Vagina (tissue), 2 donors: ENCODE results near the gene PPP1R14C. TPM values are rescaled to one million over a fixed set of nuclear protein-coding genes. Genes with fewer than 3 reads are reported as not detected.

Source experiments
- DNase-seq, 2 donors: peaks; one replicate each; pipeline ENCODE4 v3.0.0-alpha.2; 2017; ENCODE audit errors: extremely low spot score in 2 of 2
- H3K27ac ChIP-seq: fragments of 200-600 bp; sonication (generic); one replicate; pipeline ENCODE4 v1.5.1; 2019
- H3K27me3 ChIP-seq: fragments of 200-600 bp; sonication (generic); one replicate; pipeline ENCODE4 v1.5.1; 2019
- H3K36me3 ChIP-seq, 2 donors: fragments of 200-600 bp; sonication (generic); one replicate each; pipeline ENCODE4 v1.5.1; 2017 to 2019
- H3K4me1 ChIP-seq: fragments of 200-600 bp; sonication (generic); one replicate; pipeline ENCODE4 v1.5.1; 2019
- H3K4me3 ChIP-seq, 2 donors: fragments of 200-600 bp; sonication (generic); 1 replicate in 1 of 2; 2 replicates in 1 of 2; pipeline ENCODE4 v1.5.1; 2016 to 2019
- H3K9me3 ChIP-seq: fragments of 200-600 bp; sonication (generic); one replicate; pipeline ENCODE4 v1.5.1; 2019
- POLR2A ChIP-seq, 2 donors: fragments of 450-650 bp; IDR thresholded peaks; one replicate each; pipeline ENCODE4 v1.6.1; 2017; ENCODE audit warnings: antibody characterized with exemption in 2 of 2, mild to moderate bottlenecking in 2 of 2, moderate library complexity in 2 of 2
- POLR2AphosphoS5 ChIP-seq, 2 donors: sonication (generic); formaldehyde crosslinking; IDR thresholded peaks; one replicate each; pipeline ENCODE4 v1.9.0; 2017; ENCODE audit warnings: antibody characterized with exemption in 2 of 2, mild to moderate bottlenecking in 2 of 2, low read depth in 1 of 2; ENCODE audit not compliant: insufficient read depth in 1 of 2
- intact Hi-C: fragments of 100-400 bp; cut with DNase I; formaldehyde crosslinking; loops from one replicate; pipeline ENCODE4 v1.15.1; 2023
- total RNA-seq: library from RNA; depleted of rRNA; stranded (reverse); fragments of >200 nt; gene quantifications from one replicate; pipeline ENCODE4 v1.2.3, GENCODE V29; 2016
- TF ChIP-seq, protein P1 (sequence below), 3 experiments: fragments of 450-650 bp in 2 of 3; fragments of 200-600 bp in 1 of 3; sonication (generic) in 1 of 3; IDR thresholded peaks; one replicate each; pipeline ENCODE4 v1.5.1; 2017 to 2019; ENCODE audit warnings: antibody characterized with exemption in 3 of 3, mild to moderate bottlenecking in 2 of 3, moderate library complexity in 2 of 3

Gene PPP1R14C
- total RNA-seq, 1 donor from 2014 or later: 23.8 TPM

DNA sequence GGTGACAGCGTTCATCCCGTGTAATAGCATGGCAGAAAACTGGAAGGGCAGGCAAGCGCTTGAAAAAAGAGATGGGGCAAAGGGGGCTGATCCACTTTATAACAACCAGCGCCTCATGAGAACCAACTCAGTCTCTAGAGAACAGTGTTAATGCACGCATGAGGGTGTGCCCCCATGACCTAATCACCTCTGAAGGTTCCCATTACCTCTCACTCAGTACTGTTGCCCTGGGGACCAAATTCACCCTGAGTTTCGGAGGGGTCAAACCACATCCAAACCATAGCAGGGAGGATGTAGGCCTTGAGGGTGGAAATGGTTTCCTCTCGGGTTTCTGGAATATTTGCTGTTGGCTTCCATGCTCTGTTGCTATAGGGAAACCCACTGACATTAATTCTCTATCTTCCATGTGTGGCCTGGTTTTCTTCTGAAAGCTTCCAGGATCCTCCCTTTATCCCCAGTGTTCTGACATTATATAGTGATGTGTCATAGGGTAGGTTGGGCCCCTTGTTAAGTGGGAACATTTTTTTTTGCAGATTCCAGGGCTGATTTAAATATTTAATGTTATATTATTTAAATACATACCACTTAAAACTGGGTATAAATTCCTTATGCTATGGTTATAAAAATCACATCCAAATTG, 65.2 kb downstream of the PPP1R14C start:
- H3K27me3 ChIP-seq: no peaks in the 10 kb centered on the region
- intact Hi-C loops: no loop called here
- no peak overlapping the region for H3K27ac ChIP-seq
- no peaks in the 10 kb centered on the region for H3K9me3 ChIP-seq
- TF ChIP-seq POLR2AphosphoS5 (IDR thresholded peaks at IDR 0.05; ENCODE audit: insufficient read depth in 1 of 2, low read depth in 1 of 2) (no peak), POLR2A (IDR thresholded peaks at IDR 0.05) (no peak)
- TF ChIP-seq, protein P1, sequence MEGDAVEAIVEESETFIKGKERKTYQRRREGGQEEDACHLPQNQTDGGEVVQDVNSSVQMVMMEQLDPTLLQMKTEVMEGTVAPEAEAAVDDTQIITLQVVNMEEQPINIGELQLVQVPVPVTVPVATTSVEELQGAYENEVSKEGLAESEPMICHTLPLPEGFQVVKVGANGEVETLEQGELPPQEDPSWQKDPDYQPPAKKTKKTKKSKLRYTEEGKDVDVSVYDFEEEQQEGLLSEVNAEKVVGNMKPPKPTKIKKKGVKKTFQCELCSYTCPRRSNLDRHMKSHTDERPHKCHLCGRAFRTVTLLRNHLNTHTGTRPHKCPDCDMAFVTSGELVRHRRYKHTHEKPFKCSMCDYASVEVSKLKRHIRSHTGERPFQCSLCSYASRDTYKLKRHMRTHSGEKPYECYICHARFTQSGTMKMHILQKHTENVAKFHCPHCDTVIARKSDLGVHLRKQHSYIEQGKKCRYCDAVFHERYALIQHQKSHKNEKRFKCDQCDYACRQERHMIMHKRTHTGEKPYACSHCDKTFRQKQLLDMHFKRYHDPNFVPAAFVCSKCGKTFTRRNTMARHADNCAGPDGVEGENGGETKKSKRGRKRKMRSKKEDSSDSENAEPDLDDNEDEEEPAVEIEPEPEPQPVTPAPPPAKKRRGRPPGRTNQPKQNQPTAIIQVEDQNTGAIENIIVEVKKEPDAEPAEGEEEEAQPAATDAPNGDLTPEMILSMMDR (IDR thresholded peaks at IDR 0.05): no peak
- H3K36me3 ChIP-seq: no peaks in the 10 kb centered on the region
- H3K4me1 ChIP-seq: no peaks in the 10 kb centered on the region
- DNase-seq: no peak
- H3K4me3 ChIP-seq: no peak overlapping the region

DNA sequence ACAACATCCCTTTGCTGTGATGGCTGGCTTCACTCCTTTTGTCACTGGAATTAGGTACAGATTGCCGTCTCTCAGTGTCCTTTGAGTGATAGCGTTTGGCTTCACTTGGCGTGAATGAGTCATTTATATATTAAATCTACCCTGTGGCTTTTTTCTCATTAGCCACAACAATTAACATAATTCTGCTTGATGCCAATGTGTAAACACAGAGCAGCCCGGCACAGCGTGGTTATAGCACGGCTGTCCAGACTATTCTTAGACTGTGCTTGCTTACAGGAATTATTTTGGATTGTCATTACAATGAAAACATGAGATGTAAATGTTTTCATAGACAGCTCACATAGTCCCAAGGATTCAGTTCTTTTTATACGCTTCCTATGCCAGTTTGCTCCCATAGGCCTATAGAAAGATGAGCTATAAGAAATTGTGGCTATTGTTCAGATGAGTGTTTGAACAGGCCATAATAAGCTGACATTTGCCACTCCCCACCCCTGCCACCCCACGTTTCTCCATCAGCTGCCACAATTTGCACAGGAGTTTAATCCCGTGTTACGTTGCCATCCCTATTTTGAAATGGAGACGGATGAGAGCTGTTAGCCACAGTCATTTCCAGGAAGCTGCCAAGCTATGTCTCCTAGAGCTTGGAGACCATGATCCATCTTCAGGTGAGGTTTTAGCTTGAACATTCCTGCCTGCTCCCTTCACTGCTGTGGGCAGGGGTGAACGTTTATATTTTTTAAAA, 65.9 kb downstream of the PPP1R14C start:
- no peaks in the 10 kb centered on the region for H3K36me3 ChIP-seq

DNA sequence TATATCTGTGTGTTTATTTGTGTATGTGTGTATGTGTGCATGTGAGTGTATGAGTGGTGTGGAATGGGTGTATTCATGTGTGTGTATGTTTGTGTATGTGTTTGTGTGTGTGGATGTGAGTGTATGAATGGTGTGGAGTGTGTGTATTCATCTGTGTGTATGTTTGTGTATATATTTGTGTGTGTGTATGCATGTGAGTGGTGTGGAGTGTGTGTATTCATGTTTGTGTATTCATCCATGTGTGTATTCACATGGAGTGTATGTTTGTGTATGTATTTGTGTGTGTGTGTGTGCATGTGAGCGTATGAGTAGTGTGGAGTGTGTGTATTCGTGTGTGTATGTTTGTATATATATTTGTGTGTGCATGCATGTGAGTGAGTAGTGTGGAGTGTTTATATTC, 66.6 kb downstream of the PPP1R14C start:
- DNase-seq: no peak
- no peak for TF ChIP-seq POLR2AphosphoS5 (IDR thresholded peaks at IDR 0.05; ENCODE audit: insufficient read depth in 1 of 2, low read depth in 1 of 2)
- TF ChIP-seq POLR2A (IDR thresholded peaks at IDR 0.05): no peak
- TF ChIP-seq, protein P1 (IDR thresholded peaks at IDR 0.05): no peak
- intact Hi-C loops: no loop called here

More for the DNA sequence above, 65.9 kb downstream of the PPP1R14C start:
- DNase-seq: no peak
- intact Hi-C loops: no loop called here
- TF ChIP-seq POLR2AphosphoS5 (IDR thresholded peaks at IDR 0.05; ENCODE audit: insufficient read depth in 1 of 2, low read depth in 1 of 2) (no peak), POLR2A (IDR thresholded peaks at IDR 0.05) (no peak)
- TF ChIP-seq, protein P1 (IDR thresholded peaks at IDR 0.05): no peak
- H3K4me1 ChIP-seq: no peaks in the 10 kb centered on the region
- H3K27me3 ChIP-seq: no peaks in the 10 kb centered on the region
- no peak overlapping the region for H3K4me3 ChIP-seq
- H3K27ac ChIP-seq: no peak overlapping the region
- no peaks in the 10 kb centered on the region for H3K9me3 ChIP-seq

DNA sequence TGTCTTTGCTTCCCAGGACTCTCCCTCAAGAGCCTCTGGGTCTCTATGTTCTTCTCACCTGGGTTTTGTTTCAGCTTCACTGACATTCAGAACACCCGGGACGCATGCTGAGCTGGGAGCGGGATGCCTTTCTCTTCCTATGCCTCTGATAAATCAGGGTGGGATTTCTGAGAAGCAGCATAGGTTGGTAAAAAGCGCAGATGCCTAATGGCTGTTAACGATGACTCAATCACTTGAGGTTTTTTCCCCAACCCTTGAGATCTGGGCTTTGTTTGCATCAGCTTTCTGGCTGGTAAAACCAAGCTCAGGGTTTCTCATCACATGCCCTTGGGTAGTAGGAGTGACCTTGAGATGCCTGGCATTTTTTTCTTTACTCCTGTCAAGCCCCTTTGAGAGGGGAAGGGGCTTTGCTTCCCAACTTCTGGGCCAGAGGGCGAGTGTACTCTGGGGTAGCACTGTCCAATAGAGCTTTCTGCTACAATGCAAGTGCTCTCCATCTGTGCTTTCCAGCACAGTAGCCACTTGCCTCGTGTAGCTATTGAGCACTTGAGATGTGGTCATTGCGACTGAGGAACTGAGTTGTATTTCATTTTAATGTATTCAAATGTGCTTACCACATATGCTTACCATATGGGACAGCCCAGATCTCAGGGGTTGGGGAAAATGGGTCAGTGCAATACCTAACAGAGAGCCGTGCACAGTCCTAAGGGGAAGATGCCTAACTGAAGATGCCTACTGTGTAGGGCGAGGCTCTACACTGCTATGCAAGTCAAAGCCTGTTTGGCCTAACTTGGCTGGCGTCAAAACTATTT, 69.1 kb downstream of the PPP1R14C start:
- intact Hi-C loops: no loop called here
- DNase-seq: no peak
- H3K27ac ChIP-seq: no peak overlapping the region
- no peaks in the 10 kb centered on the region for H3K9me3 ChIP-seq
- TF ChIP-seq POLR2A (IDR thresholded peaks at IDR 0.05) (no peak), POLR2AphosphoS5 (IDR thresholded peaks at IDR 0.05; ENCODE audit: insufficient read depth in 1 of 2, low read depth in 1 of 2) (no peak)
- TF ChIP-seq, protein P1 (IDR thresholded peaks at IDR 0.05): no peak
- H3K4me1 ChIP-seq: no peaks in the 10 kb centered on the region
- H3K4me3 ChIP-seq: no peak overlapping the region
- H3K36me3 ChIP-seq: no peaks in the 10 kb centered on the region
- H3K27me3 ChIP-seq: no peaks in the 10 kb centered on the region

More for the DNA sequence above, 66.6 kb downstream of the PPP1R14C start:
- Histone ChIP-seq H3K9me3 (no peaks in the 10 kb centered on the region), H3K27me3 (no peaks in the 10 kb centered on the region), H3K36me3 (no peaks in the 10 kb centered on the region), H3K27ac (no peak overlapping the region), H3K4me3 (no peak overlapping the region), H3K4me1 (no peaks in the 10 kb centered on the region)
